Kidney epithelial cell (primary cell): ENCODE data around the gene LHFPL6. TPM values are rescaled to one million over a fixed set of nuclear protein-coding genes. Genes with fewer than 3 reads are reported as not detected.

ENCODE experiments used
- DNase-seq: peaks from one replicate; pipeline ENCODE4 v3.0.0-alpha.2; 2010; ENCODE audit warnings: low read depth
- H3K27me3 ChIP-seq: 2 replicates; pipeline ENCODE4 v1.6.0; 2011; ENCODE audit warnings: low read length; ENCODE audit not compliant: control insufficient read depth, insufficient read depth
- H3K36me3 ChIP-seq: 2 replicates; pipeline ENCODE4 v1.5.1; 2011; ENCODE audit warnings: low read length; ENCODE audit not compliant: control insufficient read depth, insufficient read depth
- H3K4me3 ChIP-seq: 2 replicates; pipeline ENCODE4 v1.5.1; 2011; ENCODE audit warnings: low read depth, mild to moderate bottlenecking, control low read depth, low read length
- CTCF ChIP-seq: IDR thresholded peaks from 2 replicates; pipeline ENCODE4 v1.5.1; 2011; ENCODE audit warnings: mild to moderate bottlenecking, moderate library complexity, low read length, control low read depth, inconsistent platforms; ENCODE audit not compliant: insufficient read depth, poor library complexity, severe bottlenecking
- total RNA-seq: library from RNA; depleted of rRNA; stranded (reverse); fragments of >200 nt; gene quantifications from 2 replicates; pipeline ENCODE4 v1.2.3, GENCODE V29; 2015

The LHFPL6 gene
- total RNA-seq, 1 donor from 2014 or later, result 7.0 TPM

GRCh38 chr13:39506559-39507390 lies 96.2 kb downstream of the LHFPL6 start:
- no peaks in the 10 kb centered on the region for H3K27me3 ChIP-seq
- H3K4me3 ChIP-seq, result no peak overlapping the region
- DNase-seq, result no peak
- H3K36me3 ChIP-seq, result no peaks in the 10 kb centered on the region
- TF ChIP-seq CTCF, result no peak

- no peak overlapping the region for H3K4me3 ChIP-seq
- TF ChIP-seq CTCF, result no peak
- no peaks in the 10 kb centered on the region for H3K36me3 ChIP-seq
- no peak for DNase-seq
- H3K27me3 ChIP-seq, result no peaks in the 10 kb centered on the region
Measured at GRCh38 chr13:39505151-39505550, 97.8 kb downstream of the LHFPL6 start.

- no peak for DNase-seq
- Histone ChIP-seq H3K27me3 (no peaks in the 10 kb centered on the region), H3K36me3 (no peaks in the 10 kb centered on the region), H3K4me3 (no peak overlapping the region)
- no peak for TF ChIP-seq CTCF
Measured at GRCh38 chr13:39503048-39503447, 99.9 kb downstream of the LHFPL6 start.

- TF ChIP-seq CTCF, result no peak
- H3K27me3 ChIP-seq, result no peaks in the 10 kb centered on the region
- H3K36me3 ChIP-seq, result no peaks in the 10 kb centered on the region
- no peak overlapping the region for H3K4me3 ChIP-seq
- no peak for DNase-seq
Measured at GRCh38 chr13:39501702-39502324, 101.2 kb downstream of the LHFPL6 start.

GRCh38 chr13:39499604-39500003 lies 103.4 kb downstream of the LHFPL6 start:
- TF ChIP-seq CTCF, result no peak
- no peak for DNase-seq

More at GRCh38 chr13:39499604-39500003, 103.4 kb downstream of the LHFPL6 start:
- Histone ChIP-seq H3K36me3 (no peaks in the 10 kb centered on the region), H3K27me3 (no peaks in the 10 kb centered on the region), H3K4me3 (no peak overlapping the region)
